Measurements from ENCODE around the gene AP2A2. TPM values are rescaled to one million over a fixed set of nuclear protein-coding genes. Genes with fewer than 3 reads are reported as not detected.

The AP2A2 gene
- total and polyA plus RNA-seq, 8 donors: 15.0 to 350 (median 39.9) TPM

GRCh38 chr11:984546-984945, 58.9 kb downstream of the AP2A2 start:
- TF ChIP-seq EP300 (IDR thresholded peaks at IDR 0.05): no peak
- no peak for TF ChIP-seq POLR2AphosphoS5 (IDR thresholded peaks at IDR 0.05)
- TF ChIP-seq POLR2A (IDR thresholded peaks at IDR 0.05): no peak
- TF ChIP-seq CTCF (IDR thresholded peaks at IDR 0.05): no peak
- no peak for DNase-seq
- Histone ChIP-seq H3K36me3 (peaks cover 66 to 98% (median 93%) of the 10 kb centered on the region in 4 donors), H3K9me3 (no peaks in the 10 kb centered on the region), H3K27ac (no peak overlapping the region), H3K4me1 (peaks cover 0 to 22% (median 17%) of the 10 kb centered on the region in 4 donors), H3K27me3 (no peaks in the 10 kb centered on the region), H3K4me3 (no peak overlapping the region)
- intact Hi-C loops (cut with DNase I; ENCODE audit: low total_unique reads): no loop called here
- 86 to 97% (median 95%) methylated on average over 13 to 15 of the region's 15 CpGs for WGBS, 5 donors

- Histone ChIP-seq H3K36me3 (peaks cover 75 to 100% (median 98%) of the 10 kb centered on the region in 4 donors), H3K4me3 (no peak overlapping the region), H3K9me3 (no peaks in the 10 kb centered on the region), H3K27ac (no peak overlapping the region), H3K4me1 (peaks cover 0 to 21% (median 16%) of the 10 kb centered on the region in 4 donors), H3K27me3 (no peaks in the 10 kb centered on the region)
- DNase-seq: peak in 1 of 2 donors; percentile 63
- intact Hi-C loops (cut with DNase I; ENCODE audit: low total_unique reads): no loop called here
- TF ChIP-seq CTCF (IDR thresholded peaks at IDR 0.05): no peak
- TF ChIP-seq POLR2A (IDR thresholded peaks at IDR 0.05): no peak
- TF ChIP-seq EP300 (IDR thresholded peaks at IDR 0.05): no peak
- TF ChIP-seq POLR2AphosphoS5 (IDR thresholded peaks at IDR 0.05): no peak
- WGBS, 5 donors: 63 to 93% (median 90%) methylated on average over 21 of the region's 21 CpGs
Observed at GRCh38 chr11:985406-985805, 59.7 kb downstream of the AP2A2 start.

- H3K27ac ChIP-seq: no peak overlapping the region
- no peak for TF ChIP-seq POLR2A (IDR thresholded peaks at IDR 0.05)
- H3K4me3 ChIP-seq: no peak overlapping the region
- intact Hi-C loops (cut with DNase I; ENCODE audit: low total_unique reads): no loop called here
- H3K27me3 ChIP-seq: no peaks in the 10 kb centered on the region
- DNase-seq: no peak
- H3K9me3 ChIP-seq: no peaks in the 10 kb centered on the region
- WGBS, 5 donors: 94 to 96% (median 95%) methylated on average over 19 to 20 of the region's 20 CpGs
- peaks cover 75 to 100% (median 98%) of the 10 kb centered on the region in 4 donors for H3K36me3 ChIP-seq
- H3K4me1 ChIP-seq: peaks cover 0 to 17% (median 12%) of the 10 kb centered on the region in 4 donors
Observed at GRCh38 chr11:985848-986247, 60.2 kb downstream of the AP2A2 start.

- Histone ChIP-seq H3K36me3 (peaks cover 71 to 100% (median 98%) of the 10 kb centered on the region in 4 donors), H3K4me1 (peaks cover 0 to 12% (median 10%) of the 10 kb centered on the region in 4 donors), H3K9me3 (no peaks in the 10 kb centered on the region), H3K27me3 (no peaks in the 10 kb centered on the region), H3K4me3 (no peak overlapping the region), H3K27ac (no peak overlapping the region)
- DNase-seq: peak; percentile 83 to 88
- TF ChIP-seq POLR2AphosphoS5 (IDR thresholded peaks at IDR 0.05) (no peak), EP300 (IDR thresholded peaks at IDR 0.05) (no peak), CTCF (IDR thresholded peaks at IDR 0.05) (no peak), POLR2A (IDR thresholded peaks at IDR 0.05) (no peak)
- WGBS, 5 donors: 45 to 71% (median 48%) methylated on average over 25 to 28 of the region's 28 CpGs
- intact Hi-C loops (cut with DNase I; ENCODE audit: low total_unique reads): no loop called here
Observed at GRCh38 chr11:986270-986951, 60.7 kb downstream of the AP2A2 start.

- Histone ChIP-seq H3K27me3 (no peaks in the 10 kb centered on the region), H3K4me1 (peaks cover 0 to 12% (median 10%) of the 10 kb centered on the region in 4 donors), H3K36me3 (peaks cover 66 to 100% (median 98%) of the 10 kb centered on the region in 4 donors), H3K27ac (no peak overlapping the region), H3K9me3 (no peaks in the 10 kb centered on the region), H3K4me3 (no peak overlapping the region)
- no peak for DNase-seq
- 88 to 98% (median 91%) methylated on average over 7 to 9 of the region's 9 CpGs for WGBS, 5 donors
- intact Hi-C loops (cut with DNase I; ENCODE audit: low total_unique reads): no loop called here
- TF ChIP-seq POLR2A (IDR thresholded peaks at IDR 0.05) (no peak), CTCF (IDR thresholded peaks at IDR 0.05) (no peak), POLR2AphosphoS5 (IDR thresholded peaks at IDR 0.05) (no peak), EP300 (IDR thresholded peaks at IDR 0.05) (no peak)
Observed at GRCh38 chr11:986952-987305, 61.3 kb downstream of the AP2A2 start.

All from stomach (tissue), 9 donors.